Lung (tissue), 12 donors: ENCODE measurements around the gene WDR88. TPM values are rescaled to one million over a fixed set of nuclear protein-coding genes. Genes with fewer than 3 reads are reported as not detected.

Experiments
- ATAC-seq: fragments of 200-7000 bp; cut with Tn5 transposase; one replicate; pipeline ENCODE4 v1.9.1; 2020; ENCODE audit warnings: moderate number of reproducible peaks; ENCODE audit not compliant: insufficient read depth, low FRiP score
- DNase-seq, 3 donors: peaks; one replicate each; pipeline ENCODE4 v3.0.0-alpha.2; 2013 to 2017
- H3K27ac ChIP-seq, 2 donors: one replicate each; pipeline ENCODE4 v1.5.1; 2013; ENCODE audit warnings: mild to moderate bottlenecking in 2 of 2, moderate library complexity in 2 of 2, control low read depth in 1 of 2, inconsistent platforms in 1 of 2, low read depth in 1 of 2, low read length in 1 of 2
- H3K27me3 ChIP-seq, 3 donors: one replicate each; pipeline ENCODE4 v1.5.1; 2013; ENCODE audit warnings: low read length in 2 of 3; ENCODE audit not compliant: control insufficient read depth in 3 of 3, insufficient read depth in 3 of 3
- H3K36me3 ChIP-seq, 4 donors: one replicate each; pipeline ENCODE4 v1.5.1; 2013; ENCODE audit warnings: low read length in 4 of 4, mild to moderate bottlenecking in 1 of 4, moderate library complexity in 1 of 4; ENCODE audit not compliant: control insufficient read depth in 4 of 4, insufficient read depth in 4 of 4
- H3K4me1 ChIP-seq, 5 donors: one replicate each; pipeline ENCODE4 v1.5.1; 2013; ENCODE audit warnings: low read length in 5 of 5, mild to moderate bottlenecking in 2 of 5, moderate library complexity in 1 of 5; ENCODE audit not compliant: control insufficient read depth in 5 of 5, insufficient read depth in 5 of 5
- H3K4me3 ChIP-seq: one replicate; pipeline ENCODE4 v1.5.1; 2013; ENCODE audit warnings: mild to moderate bottlenecking, control low read depth, moderate library complexity
- H3K9ac ChIP-seq, 2 donors: one replicate each; pipeline ENCODE4 v1.5.1; 2013; ENCODE audit warnings: low read length in 2 of 2, control low read depth in 1 of 2; ENCODE audit not compliant: insufficient read depth in 1 of 2
- H3K9me3 ChIP-seq, 4 donors: one replicate each; pipeline ENCODE4 v1.5.1; 2013; ENCODE audit warnings: low read length in 3 of 4, mild to moderate bottlenecking in 1 of 4, moderate library complexity in 1 of 4; ENCODE audit not compliant: control insufficient read depth in 4 of 4, insufficient read depth in 3 of 4
- CTCF ChIP-seq: IDR thresholded peaks from 2 replicates; pipeline ENCODE4 v1.5.1; 2012; ENCODE audit warnings: mild to moderate bottlenecking; ENCODE audit errors: control extremely low read depth, extremely low read depth
- WGBS, 2 donors: extraction: QIAGEN DNeasy Blood & Tissue Kit; methylation state at CpG; one replicate each; pipeline ENCODE4 v1.1.7; 2013; 5-methylcytosine and 5-hydroxymethylcytosine counted together
- polyA plus RNA-seq, 2 donors: library from polyadenylated mRNA; stranded (reverse); fragments of 200-250 nt; gene quantifications; one replicate each; pipeline ENCODE4 v1.2.1, GENCODE V29; 2013
- total RNA-seq, 2 donors: library from RNA; depleted of rRNA in 1 of 2; stranded (reverse); fragments of >200 nt in 1 of 2; gene quantifications; one replicate each; pipeline ENCODE4 v1.2.1, GENCODE V29; 2014 to 2021
- donor health status: control.
- donor health status: control.
- donor health status: Bipolar disorder and iron deficiency.
- donor health status: healthy.
- donor health status: DM: yes; HTN: yes; CAD: no.

Gene WDR88
- total and polyA plus RNA-seq, 4 donors: not detected

GRCh38 chr19:33199441-33200265 lies 67.7 kb downstream of the WDR88 start:
- Histone ChIP-seq H3K27me3 (no peaks in the 10 kb centered on the region), H3K9me3 (no peaks in the 10 kb centered on the region), H3K4me1 (peaks cover 0 to 10% (median 6%) of the 10 kb centered on the region in 5 donors), H3K4me3 (no peak overlapping the region), H3K27ac (no peak overlapping the region), H3K36me3 (peaks cover 0 to 27% (median 11%) of the 10 kb centered on the region in 4 donors), H3K9ac (no peak overlapping the region)
- no peak for TF ChIP-seq CTCF
- ATAC-seq: no peak
- 51 to 67% methylated on average over 7 to 8 of the region's 8 CpGs for WGBS, 2 donors
- no peak for DNase-seq

- Histone ChIP-seq H3K4me3 (no peak overlapping the region), H3K27ac (no peak overlapping the region), H3K9ac (no peak overlapping the region), H3K27me3 (no peaks in the 10 kb centered on the region), H3K4me1 (no peaks in the 10 kb centered on the region), H3K9me3 (no peaks in the 10 kb centered on the region), H3K36me3 (peaks cover 0 to 33% (median 12%) of the 10 kb centered on the region in 4 donors)
- DNase-seq (no peak), ATAC-seq (no peak)
- 81 to 88% methylated on average over 6 of the region's 6 CpGs for WGBS, 2 donors
- TF ChIP-seq CTCF: no peak
Observed at GRCh38 chr19:33201473-33201872, 69.6 kb downstream of the WDR88 start.

GRCh38 chr19:33201886-33202545 lies 70.1 kb downstream of the WDR88 start:
- H3K4me3 ChIP-seq: no peak overlapping the region
- peaks cover 0 to 33% (median 11%) of the 10 kb centered on the region in 4 donors for H3K36me3 ChIP-seq
- no peak overlapping the region for H3K27ac ChIP-seq
- no peaks in the 10 kb centered on the region for H3K9me3 ChIP-seq
- H3K27me3 ChIP-seq: no peaks in the 10 kb centered on the region
- H3K9ac ChIP-seq: no peak overlapping the region
- WGBS, 2 donors: 97% methylated on average over 15 of the region's 15 CpGs
- ATAC-seq (no peak), DNase-seq (no peak)
- no peak for TF ChIP-seq CTCF
- no peaks in the 10 kb centered on the region for H3K4me1 ChIP-seq
